ENCODE measurements around the gene C4orf17. TPM values are rescaled to one million over a fixed set of nuclear protein-coding genes. Genes with fewer than 3 reads are reported as not detected.

C4orf17 gene
- total and polyA plus RNA-seq, 2 of the 8 experiments (the other 6 are each of a cell fraction or from before 2014, with no cell fraction given) = not detected

GRCh38 chr4:99564921-99565320 lies 54.1 kb downstream of the C4orf17 start (continued):
- TF ChIP-seq CHD7 (IDR thresholded peaks at IDR 0.05; ENCODE audit: insufficient replicate concordance, low read length) (no peak), CHD1 (IDR thresholded peaks at IDR 0.05; ENCODE audit: low read depth, low read length) (no peak), FOSL1 (IDR thresholded peaks at IDR 0.05; ENCODE audit: insufficient read depth, low read depth, low read length) (no peak), KDM4A (IDR thresholded peaks at IDR 0.05; ENCODE audit: low read depth, low read length, severe bottlenecking) (no peak), ASH2L (IDR thresholded peaks at IDR 0.05; ENCODE audit: low read length) (no peak), ATF2 (IDR thresholded peaks at IDR 0.05; ENCODE audit: low read length) (no peak), USF2 (IDR thresholded peaks at IDR 0.05; ENCODE audit: low read length) (no peak)

Measured in H1 (cell line).